Fibroblast of the aortic adventitia (primary cell): ENCODE results near the gene DENND6B. TPM values are rescaled to one million over a fixed set of nuclear protein-coding genes. Genes with fewer than 3 reads are reported as not detected.
A peak's percentile ranks its signal among the peaks of the same experiment; 100 is the strongest.

Source experiments
- DNase-seq: peaks from one replicate; pipeline ENCODE4 v3.0.0-alpha.2; 2010; ENCODE audit warnings: low read depth
- H3K4me3 ChIP-seq: 2 replicates; pipeline ENCODE4 v1.5.1; 2011; ENCODE audit warnings: low read depth, mild to moderate bottlenecking, control low read depth, low read length, moderate library complexity
- CTCF ChIP-seq: IDR thresholded peaks from 2 replicates; pipeline ENCODE4 v1.5.1; 2011; ENCODE audit warnings: mild to moderate bottlenecking, low read length, control low read depth, inconsistent platforms; ENCODE audit not compliant: insufficient read depth
- total RNA-seq: library from RNA; depleted of rRNA; stranded (reverse); fragments of >200 nt; gene quantifications from 2 replicates; pipeline ENCODE4 v1.2.3, GENCODE V29; 2012; ENCODE audit warnings: low replicate concordance

Gene DENND6B
- total RNA-seq, 1 donor: 4.3 TPM

DNA sequence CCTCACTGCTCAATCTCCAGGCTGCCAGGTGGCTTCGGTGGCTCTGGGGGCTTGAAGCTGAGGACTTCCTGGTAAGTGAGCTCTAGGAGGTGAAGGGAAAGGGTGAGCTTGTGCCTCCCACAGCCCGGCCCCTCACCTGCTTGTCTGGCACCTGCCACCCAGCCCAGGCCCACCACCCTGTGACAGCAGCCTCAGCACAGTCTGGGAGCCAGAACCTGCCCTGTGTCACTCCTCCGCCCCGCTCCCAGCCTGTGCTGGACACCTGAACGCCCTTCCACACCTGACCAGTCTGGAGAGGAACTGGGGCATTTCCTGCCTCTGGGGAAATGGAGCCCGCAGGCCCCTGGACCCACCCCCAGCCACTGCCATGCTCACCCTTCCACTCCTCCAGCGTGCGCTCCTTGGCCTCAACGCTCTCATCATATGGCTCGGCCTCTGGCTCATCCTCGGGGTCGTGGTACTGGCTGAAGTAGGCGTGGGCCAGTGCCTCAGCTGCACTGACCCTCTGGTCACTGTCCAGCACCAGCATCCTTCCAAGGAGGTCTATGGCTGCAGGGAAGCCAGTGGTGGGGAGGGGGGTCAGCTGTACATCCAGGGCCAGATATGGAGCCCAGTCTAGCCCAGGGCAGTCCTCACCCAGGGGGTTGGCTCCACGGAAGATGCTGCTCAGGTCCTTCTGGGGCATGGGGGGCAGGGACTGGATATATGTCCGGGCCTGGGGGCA lies 61.7 kb downstream of the DENND6B start:
- no peak for DNase-seq

DNA sequence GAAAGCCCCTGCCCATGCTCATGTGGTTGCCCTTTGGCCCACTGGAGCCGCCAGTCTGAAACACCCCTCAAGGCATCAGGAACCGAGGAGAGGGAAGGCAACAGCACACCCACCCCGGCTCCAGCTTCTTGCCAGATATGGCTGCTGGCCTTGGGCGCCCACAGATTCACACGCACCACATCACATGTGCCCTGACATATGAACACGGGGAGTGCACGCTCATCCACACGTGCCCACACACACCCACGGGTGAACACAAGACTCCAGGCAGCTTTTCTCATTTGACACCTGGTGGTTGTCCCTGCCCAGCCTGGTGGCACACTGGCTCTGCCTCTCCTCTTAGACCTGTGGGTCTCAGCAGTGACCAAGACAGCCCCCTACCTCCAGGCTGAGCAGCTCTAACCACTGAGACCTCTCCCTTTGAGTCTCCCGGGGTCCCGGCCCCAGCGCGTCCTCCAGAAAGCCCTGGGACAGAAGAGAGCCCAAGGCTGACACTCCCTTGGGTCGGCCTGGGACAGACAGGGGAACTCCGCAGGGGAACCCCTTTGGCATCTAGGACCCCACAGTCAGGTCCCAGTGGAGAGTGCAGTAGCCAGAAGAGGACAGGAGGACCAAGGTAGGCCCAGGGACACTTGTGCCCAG lies 62.6 kb downstream of the DENND6B start:
- DNase-seq: no peak
- no peak overlapping the region for H3K4me3 ChIP-seq
- TF ChIP-seq CTCF: no peak

More for the DNA sequence above, 61.7 kb downstream of the DENND6B start:
- H3K4me3 ChIP-seq: no peak overlapping the region
- no peak for TF ChIP-seq CTCF

GRCh38 chr22:50262973-50263617 lies 63.7 kb downstream of the DENND6B start:
- TF ChIP-seq CTCF: no peak
- no peak for DNase-seq
- H3K4me3 ChIP-seq: no peak overlapping the region

- TF ChIP-seq CTCF: no peak
- H3K4me3 ChIP-seq: no peak overlapping the region
- DNase-seq: no peak
Measured at GRCh38 chr22:50262460-50262911, 64.3 kb downstream of the DENND6B start.

- TF ChIP-seq CTCF: no peak
- no peak for DNase-seq
- peak within 1 kb of the TSS; percentile 76 for H3K4me3 ChIP-seq
Measured at GRCh38 chr22:50261615-50262459, 65.0 kb downstream of the DENND6B start, which contains the start of gene MAPK12. MAPK12 (minus strand) TSS chr22:50261683; CDS start chr22:50261509, 174 bp downstream.
